ENCODE data around the gene TUBGCP6. TPM values are rescaled to one million over a fixed set of nuclear protein-coding genes. Genes with fewer than 3 reads are reported as not detected.

The TUBGCP6 gene
- total and polyA plus RNA-seq, 2 experiments from 2014 or later, result 32.6 to 46.1 TPM

GRCh38 chr22:50259302-50259701 lies 14.5 kb upstream of the TUBGCP6 start:
- Histone ChIP-seq H3K4me3 (no peak overlapping the region), H3K27ac (no peak overlapping the region), H3K27me3 (no peaks in the 10 kb centered on the region), H3K36me3 (no peaks in the 10 kb centered on the region), H3K9me3 (ENCODE audit: low read depth) (no peaks in the 10 kb centered on the region), H3K4me1 (ENCODE audit: low read depth) (no peaks in the 10 kb centered on the region)
- no peak for DNase-seq (ENCODE audit: low read depth in 1 of 2, low spot score in 1 of 2)
- no peak for TF ChIP-seq CTCF (IDR thresholded peaks at IDR 0.05; ENCODE audit: low read depth, low read length)

- DNase-seq (ENCODE audit: low read depth in 1 of 2, low spot score in 1 of 2), result no peak
- Histone ChIP-seq H3K4me1 (ENCODE audit: low read depth) (no peaks in the 10 kb centered on the region), H3K9me3 (ENCODE audit: low read depth) (no peaks in the 10 kb centered on the region), H3K27ac (no peak overlapping the region), H3K4me3 (no peak overlapping the region), H3K36me3 (no peaks in the 10 kb centered on the region), H3K27me3 (no peaks in the 10 kb centered on the region)
- TF ChIP-seq CTCF (IDR thresholded peaks at IDR 0.05; ENCODE audit: low read depth, low read length), result no peak
Observed at GRCh38 chr22:50258361-50259292, 13.8 kb upstream of the TUBGCP6 start.

- H3K9me3 ChIP-seq (ENCODE audit: low read depth), result no peaks in the 10 kb centered on the region
- no peaks in the 10 kb centered on the region for H3K36me3 ChIP-seq
- no peak overlapping the region for H3K27ac ChIP-seq
- no peaks in the 10 kb centered on the region for H3K27me3 ChIP-seq
- TF ChIP-seq CTCF (IDR thresholded peaks at IDR 0.05; ENCODE audit: low read depth, low read length), result no peak
- H3K4me1 ChIP-seq (ENCODE audit: low read depth), result no peaks in the 10 kb centered on the region
- no peak overlapping the region for H3K4me3 ChIP-seq
- no peak for DNase-seq (ENCODE audit: low read depth in 1 of 2, low spot score in 1 of 2)
Observed at GRCh38 chr22:50257451-50258360, 12.9 kb upstream of the TUBGCP6 start.

GRCh38 chr22:50257041-50257440 lies 12.2 kb upstream of the TUBGCP6 start:
- H3K27ac ChIP-seq, result no peak overlapping the region
- no peak for DNase-seq (ENCODE audit: low read depth in 1 of 2, low spot score in 1 of 2)
- no peaks in the 10 kb centered on the region for H3K9me3 ChIP-seq (ENCODE audit: low read depth)
- H3K27me3 ChIP-seq, result no peaks in the 10 kb centered on the region
- H3K4me1 ChIP-seq (ENCODE audit: low read depth), result no peaks in the 10 kb centered on the region
- no peak overlapping the region for H3K4me3 ChIP-seq
- no peak for TF ChIP-seq CTCF (IDR thresholded peaks at IDR 0.05; ENCODE audit: low read depth, low read length)
- no peaks in the 10 kb centered on the region for H3K36me3 ChIP-seq

- no peaks in the 10 kb centered on the region for H3K27me3 ChIP-seq
- no peak for TF ChIP-seq CTCF (IDR thresholded peaks at IDR 0.05; ENCODE audit: low read depth, low read length)
- H3K4me1 ChIP-seq (ENCODE audit: low read depth), result no peaks in the 10 kb centered on the region
- H3K9me3 ChIP-seq (ENCODE audit: low read depth), result no peaks in the 10 kb centered on the region
- no peak for DNase-seq (ENCODE audit: low read depth in 1 of 2, low spot score in 1 of 2)
- no peak overlapping the region for H3K4me3 ChIP-seq
- no peak overlapping the region for H3K27ac ChIP-seq
- H3K36me3 ChIP-seq, result no peaks in the 10 kb centered on the region
Observed at GRCh38 chr22:50256258-50256862, 11.5 kb upstream of the TUBGCP6 start.

All from cardiac muscle cell (in vitro differentiated cells and primary cell).